ACHN (cell line): Measurements from ENCODE around the gene MYO16.

Experiments
- DNase-seq: peaks from one replicate; pipeline ENCODE4 v3.0.0-alpha.2; 2015
- in situ Hi-C: cut with HindIII; loops from 2 replicates; pipeline ENCODE4 v1.10.0; 2017; ENCODE audit warnings: low sequenced_read_pairs, low pct_ligation_motif_present, low pct_unique_long_range_greater_than_20kb

Gene MYO16

DNA sequence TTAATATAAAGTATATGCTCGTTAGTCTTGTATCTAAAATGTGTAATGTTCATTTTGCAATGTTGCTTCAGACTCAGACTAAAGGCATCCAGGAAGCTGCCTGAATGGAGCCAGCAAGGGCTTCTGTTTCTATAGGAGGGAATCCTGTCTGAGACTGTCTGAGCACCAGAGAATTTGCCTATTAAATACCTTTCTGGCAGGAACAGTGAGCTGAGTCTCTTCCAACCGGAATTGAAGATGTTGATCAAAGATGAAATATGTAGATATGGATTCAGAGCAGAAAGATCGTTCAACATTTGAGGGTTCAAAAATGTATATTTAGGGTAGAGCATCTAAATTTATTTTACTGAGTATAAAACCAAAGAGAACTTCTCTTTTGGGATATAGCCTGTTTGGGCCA lies 20.9 kb downstream of the MYO16 start:
- DNase-seq, result no peak
- in situ Hi-C loops, result no loop called here

DNA sequence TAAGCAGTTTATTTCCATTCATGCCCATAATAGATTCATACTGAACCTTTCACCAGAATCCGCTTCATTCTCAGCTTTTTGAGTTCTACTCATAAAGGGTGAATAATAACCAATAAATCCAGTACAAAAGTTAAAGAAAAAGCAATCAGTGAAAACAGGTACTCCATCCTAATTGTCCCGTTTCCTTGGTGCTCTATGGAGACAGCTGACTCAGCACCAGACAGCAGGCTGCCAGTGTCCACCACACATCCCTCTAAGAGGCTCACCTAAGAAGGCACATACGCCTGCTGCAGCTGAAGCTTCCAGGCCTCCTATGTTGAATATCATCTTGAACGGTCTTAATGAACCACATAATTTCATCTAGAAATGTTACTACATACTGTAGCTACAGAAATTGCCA lies 27.3 kb downstream of the MYO16 start:
- DNase-seq, result no peak
- in situ Hi-C loops, result no loop called here

DNA sequence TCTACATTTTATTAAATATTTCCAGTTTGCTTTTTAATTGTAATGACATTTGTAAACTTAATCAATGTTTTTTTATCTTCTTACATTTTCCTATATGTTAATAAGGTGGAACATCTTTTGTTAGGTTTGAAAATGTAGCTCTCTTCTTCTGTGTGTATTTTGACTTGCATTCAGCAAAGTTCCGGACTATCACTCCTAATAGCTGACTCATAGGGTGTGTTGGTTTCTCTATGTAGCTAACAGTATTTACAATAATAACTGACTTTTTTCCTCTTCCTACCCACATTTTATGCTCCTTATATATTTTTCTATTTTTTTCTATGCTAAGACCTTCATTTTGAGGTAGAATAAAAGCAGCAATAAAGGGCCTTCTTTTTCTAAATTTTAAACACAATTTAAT lies 28.1 kb downstream of the MYO16 start:
- in situ Hi-C loops, result no loop called here

DNA sequence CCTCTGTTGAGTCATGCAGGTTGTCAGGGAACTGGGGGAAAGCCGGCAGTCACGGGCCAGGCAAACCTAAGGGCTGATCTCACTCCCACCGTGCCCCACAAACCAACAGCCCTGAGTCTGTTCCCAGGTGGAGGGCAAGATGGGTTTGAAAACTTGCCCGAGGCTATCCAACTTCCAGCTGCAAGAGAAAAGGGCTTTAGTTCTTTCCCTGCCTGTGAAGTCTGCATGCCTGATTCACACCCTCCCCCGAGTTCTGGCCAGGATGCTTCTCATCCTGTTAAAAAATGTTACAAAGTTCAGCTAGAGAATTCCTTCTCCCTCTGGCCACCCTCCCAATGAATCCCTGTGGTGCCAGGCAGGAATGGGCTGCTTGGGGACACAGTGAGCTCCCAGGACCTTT lies 33.1 kb downstream of the MYO16 start:
- no peak for DNase-seq
- in situ Hi-C loops, result no loop called here

More for the DNA sequence above, 28.1 kb downstream of the MYO16 start:
- no peak for DNase-seq

DNA sequence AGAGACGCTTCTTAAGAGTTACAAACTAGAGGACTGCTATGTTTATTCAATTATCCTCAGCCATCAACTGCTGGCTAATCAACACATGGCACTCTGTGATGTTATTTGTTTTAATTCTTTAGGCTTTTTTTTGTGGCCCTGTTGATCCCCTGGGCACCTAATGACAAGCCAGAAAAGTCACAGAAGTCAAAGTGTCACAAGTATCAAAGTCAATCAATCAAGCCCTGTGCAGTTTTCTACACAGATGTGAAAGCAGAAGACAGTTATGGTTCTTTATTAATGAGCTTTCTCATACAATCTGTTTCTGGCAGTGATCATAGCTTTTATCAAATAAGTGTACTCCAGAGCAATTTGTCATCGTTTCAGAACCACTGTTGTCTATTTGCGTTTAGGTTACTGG lies 34.3 kb downstream of the MYO16 start:
- no peak for DNase-seq
- in situ Hi-C loops, result no loop called here

DNA sequence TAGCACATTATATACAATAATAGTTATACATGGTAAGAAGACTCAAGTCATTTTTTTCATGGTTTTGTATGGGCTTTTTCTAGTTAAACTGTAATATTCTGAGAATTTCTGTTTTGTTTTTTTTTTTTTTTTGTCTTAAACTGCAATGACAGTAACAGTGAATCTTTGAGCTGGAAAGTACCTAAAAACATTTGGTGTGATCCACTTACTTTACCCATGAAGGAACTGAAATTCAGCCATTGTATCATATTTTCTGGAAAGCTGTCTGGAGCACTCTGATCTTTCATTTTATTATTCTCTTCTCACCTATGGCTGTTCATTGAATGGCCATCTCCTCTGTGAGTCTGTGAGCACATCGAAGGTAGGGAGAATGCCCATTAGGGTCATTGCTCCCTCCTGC lies 37.8 kb downstream of the MYO16 start:
- no peak for DNase-seq
- in situ Hi-C loops, result no loop called here

DNA sequence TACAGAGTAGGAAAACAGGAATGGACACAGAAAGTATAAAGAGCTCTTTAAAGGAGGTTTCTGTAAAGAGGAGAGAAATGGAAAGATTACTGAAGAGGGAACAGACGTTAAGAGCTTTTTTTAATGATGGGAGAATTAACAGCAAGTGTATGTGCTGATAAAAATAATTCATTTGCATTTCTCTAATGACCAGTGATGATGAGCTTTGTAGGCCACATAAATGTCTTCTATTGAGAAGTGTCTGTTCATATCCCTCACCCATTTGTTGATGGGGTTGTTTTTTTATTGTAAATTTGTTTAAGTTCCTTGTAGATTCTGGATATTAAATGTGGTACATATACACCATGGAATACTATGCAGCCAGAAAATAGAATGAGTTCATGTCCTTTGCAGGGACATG lies 40.0 kb downstream of the MYO16 start:
- DNase-seq, result no peak
- in situ Hi-C loops, result no loop called here

DNA sequence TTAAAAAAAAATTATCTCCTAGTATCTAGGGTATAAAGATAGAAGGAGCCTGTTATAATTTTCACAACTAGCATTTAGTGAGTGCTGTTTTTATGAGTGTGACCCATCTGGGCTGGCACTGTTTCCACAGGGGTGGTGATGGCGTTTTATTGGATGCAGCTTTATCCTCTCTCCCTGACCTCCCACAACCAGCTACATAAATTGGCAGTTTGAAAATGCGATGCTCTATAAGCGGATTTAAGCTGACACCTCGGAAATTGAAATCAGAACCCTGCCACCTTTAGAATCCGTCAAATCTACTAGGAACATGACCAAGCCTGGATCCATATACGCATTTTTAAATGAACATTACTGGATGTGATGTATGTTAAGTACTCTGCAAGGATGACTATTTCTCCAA lies 44.9 kb downstream of the MYO16 start:
- no peak for DNase-seq
- in situ Hi-C loops, result no loop called here

DNA sequence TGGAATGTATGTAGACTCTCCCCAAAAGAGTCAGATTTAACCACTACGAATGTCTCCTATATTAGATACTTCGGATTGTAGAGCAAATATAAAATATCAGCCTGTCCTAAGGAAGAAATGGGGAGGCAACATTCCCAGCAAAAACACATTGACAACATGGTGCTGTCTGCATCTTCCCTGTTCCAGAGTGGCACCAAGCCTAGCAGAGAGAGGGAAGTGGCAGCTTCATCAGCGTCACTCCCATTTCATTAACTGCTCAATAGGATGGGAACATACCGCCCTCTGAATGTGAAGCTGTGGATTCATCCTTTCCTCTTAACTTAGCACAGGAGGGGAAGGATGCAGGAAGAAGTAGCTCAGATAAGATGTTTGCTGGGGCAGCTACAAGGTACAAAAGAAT lies 45.4 kb downstream of the MYO16 start:
- in situ Hi-C loops, result no loop called here

DNA sequence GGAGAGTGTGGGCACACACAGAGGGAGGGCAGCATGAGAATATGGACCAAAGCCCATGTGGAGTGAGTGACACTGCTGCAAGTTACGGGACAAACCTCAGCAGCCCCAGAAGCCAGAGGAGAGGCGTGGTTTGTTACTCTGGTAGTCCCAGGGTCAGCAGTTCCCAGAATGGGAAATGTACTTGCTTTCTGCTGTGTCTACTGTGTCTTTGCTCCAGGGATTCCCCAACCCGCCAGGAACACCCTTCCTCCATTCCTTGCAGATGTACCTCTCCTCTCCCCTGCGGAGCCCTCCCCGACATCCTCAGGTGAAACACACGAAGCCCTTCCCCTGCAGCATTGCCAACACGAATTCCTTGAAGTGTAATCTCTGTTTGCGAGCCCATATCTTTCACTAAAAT lies 47.2 kb downstream of the MYO16 start:
- in situ Hi-C loops, result no loop called here
- no peak for DNase-seq

More for the DNA sequence above, 45.4 kb downstream of the MYO16 start:
- no peak for DNase-seq

DNA sequence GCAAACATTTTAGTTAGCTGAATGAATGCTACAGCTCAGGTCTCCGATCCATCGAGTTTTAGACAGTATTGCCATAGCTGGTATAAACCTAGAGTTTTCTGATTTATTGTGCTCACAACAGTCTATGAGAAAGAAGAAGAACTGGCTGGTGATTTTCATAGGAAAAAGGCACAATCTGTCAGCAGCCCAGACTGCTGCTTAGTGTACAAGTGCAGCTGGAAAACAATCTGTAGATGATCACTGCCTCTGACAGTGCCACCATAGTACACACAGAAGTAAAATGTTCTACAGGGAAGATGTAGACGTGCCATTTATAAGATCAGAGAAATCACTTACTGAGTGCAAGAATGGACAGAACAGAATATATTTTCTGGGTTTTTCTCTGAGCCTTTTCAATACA lies 48.4 kb downstream of the MYO16 start:
- in situ Hi-C loops, result no loop called here
- no peak for DNase-seq

DNA sequence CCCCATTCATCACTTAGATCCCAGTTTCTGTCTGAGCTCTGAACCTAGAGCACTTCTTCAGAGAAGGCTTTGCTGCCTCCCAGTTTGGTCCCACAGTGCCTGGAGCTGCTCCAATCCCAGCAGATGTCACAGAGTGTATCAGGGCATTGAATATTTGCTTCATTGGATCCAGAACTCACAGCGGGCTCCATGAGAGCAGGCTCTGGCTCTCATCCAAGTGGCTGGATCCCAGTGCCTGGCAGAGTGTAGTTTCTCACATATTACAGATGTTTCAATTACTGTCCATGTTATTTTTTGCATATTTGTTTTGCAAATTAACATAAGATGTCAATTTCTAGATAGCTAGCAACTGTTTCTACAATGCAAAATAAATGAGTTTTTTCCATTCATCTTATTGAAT lies 50.6 kb downstream of the MYO16 start:
- in situ Hi-C loops, result no loop called here
- DNase-seq, result no peak

DNA sequence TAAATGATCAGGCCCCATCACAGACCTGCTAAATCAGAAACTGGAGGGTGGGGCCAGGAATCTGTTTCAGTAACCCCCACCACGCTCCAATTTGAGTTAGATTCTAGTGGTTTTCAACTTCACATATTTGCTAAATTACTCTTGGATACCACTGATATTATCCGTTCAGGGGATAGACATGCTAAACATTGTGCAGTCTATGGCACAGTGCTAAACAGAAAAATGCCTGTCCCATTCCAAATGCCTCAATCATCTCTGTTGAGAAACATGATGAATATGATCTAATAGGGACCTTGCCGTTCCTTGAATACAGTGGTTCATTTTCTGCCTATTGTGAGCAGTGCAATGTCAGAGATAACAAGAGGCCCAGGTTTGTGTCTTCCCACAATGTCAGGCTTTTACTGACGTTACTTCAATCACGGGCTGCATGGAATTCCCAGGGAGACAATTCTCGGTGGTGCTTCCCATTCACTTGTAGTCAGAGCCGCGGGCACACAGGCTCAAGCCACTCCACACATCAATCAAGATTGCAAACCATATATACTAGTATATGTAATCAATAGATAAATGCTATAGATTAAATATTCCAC lies 52.7 kb downstream of the MYO16 start:
- DNase-seq, result no peak
- in situ Hi-C loops, result no loop called here

DNA sequence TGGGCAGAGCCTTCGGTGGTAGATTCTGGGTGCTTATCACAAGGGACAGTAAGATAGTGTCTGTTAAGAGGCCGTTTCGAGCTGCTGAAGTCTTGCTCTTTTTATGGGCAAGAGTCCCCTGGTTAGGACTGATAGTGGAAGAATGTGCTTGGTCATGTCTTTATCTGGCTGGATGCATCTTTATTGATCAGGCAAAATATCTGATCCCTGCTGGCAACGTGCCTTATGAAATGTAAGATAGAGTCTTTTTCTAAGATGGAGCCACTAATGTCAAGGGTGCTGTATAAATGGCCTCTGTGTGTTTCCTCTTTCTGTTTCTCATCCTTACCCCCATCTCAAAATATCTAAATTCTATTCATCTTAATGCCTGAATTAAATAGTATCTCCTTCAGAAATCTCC lies 53.3 kb downstream of the MYO16 start:
- no peak for DNase-seq
- in situ Hi-C loops, result no loop called here

DNA sequence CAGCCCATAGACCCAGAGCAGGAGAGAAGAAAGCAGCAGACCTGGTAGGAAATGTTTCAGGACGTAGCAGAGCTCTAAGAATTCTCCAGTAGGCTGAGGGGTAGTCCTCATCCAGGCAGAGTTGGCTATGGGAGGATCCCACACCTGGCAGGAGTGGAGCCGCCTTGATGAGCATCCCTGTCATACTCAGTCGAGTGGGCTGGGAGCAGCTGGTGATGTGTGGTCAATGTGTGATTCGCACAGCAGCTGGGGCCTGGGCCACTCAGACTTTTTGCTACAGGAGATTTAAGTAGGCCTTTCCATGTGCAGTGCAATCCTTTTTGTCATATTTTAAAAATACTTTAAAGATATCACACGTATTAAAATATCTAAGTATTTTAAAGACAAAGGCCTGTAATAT lies 56.6 kb downstream of the MYO16 start:
- DNase-seq, result no peak
- in situ Hi-C loops, result no loop called here

DNA sequence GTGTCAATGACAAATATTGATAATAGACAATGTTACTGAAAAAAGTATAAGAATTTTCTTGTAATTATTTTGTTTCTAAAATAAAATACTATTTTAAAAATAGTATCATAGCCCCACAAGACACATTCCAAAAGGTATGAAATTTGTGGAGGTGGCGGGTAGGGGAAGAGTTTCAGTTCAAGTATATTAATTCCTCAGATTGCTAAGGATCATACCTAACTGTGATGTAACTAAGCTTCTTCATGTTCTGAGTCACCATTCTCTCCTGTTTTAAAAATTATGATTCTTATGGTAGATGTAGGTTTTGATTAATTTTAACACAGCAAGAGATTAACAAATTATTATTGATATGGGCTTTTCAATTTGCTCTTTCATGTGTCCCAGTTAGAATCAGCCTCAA lies 61.3 kb downstream of the MYO16 start:
- DNase-seq, result no peak
- in situ Hi-C loops, result no loop called here

DNA sequence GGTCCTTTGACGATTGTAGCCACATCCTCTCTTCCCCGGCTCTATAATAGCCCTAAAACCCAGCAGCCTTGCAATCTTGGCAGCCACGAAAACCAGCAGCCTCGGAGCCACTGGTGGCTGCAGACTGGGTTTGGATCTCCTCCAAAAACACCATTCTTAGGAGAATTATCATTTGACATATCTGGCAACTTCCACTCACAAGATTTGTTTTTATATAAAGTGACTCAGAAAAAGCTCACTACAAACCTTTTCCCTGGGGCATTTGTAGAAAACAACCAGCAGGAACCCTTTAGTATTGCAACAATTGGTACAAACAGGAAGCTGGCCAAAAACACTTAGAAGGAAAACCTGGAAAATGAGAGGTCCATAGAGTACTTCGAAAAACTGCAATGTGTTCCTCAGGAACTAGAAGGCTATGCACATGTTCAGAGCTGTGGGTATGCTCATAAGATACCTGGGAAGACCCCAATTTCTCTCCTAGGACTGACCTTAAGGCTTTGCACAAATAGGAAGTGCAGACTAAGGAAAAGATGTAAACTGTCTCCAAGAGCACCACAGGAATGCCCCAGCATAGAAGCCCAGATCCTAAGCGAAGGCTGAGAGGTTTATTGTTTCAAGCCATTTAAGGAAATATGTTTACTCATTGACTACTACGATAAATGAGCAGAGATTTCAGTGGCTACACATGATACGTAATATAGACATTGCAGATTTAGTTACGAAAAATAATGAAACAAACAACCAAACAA lies 71.2 kb downstream of the MYO16 start:
- in situ Hi-C loops, result no loop called here
- no peak for DNase-seq

DNA sequence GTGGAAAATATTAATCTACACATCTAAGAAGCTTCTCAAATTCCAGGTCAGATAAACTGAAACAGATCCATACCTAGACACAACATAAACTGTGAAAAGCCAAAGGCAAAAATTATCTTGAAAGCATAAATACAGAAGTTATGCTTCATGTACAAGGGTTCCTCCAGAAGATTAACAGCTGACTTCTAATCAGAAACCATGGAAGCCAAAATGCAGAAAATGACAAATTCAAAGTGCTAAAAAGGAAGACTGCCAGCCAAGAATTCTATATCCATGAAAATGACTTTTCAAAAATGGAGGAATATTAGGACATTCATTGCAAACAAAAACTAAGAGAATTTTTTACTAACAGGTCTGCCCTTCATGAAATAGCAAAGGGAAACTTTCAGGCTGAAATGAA lies 72.8 kb downstream of the MYO16 start:
- in situ Hi-C loops, result no loop called here
- no peak for DNase-seq

DNA sequence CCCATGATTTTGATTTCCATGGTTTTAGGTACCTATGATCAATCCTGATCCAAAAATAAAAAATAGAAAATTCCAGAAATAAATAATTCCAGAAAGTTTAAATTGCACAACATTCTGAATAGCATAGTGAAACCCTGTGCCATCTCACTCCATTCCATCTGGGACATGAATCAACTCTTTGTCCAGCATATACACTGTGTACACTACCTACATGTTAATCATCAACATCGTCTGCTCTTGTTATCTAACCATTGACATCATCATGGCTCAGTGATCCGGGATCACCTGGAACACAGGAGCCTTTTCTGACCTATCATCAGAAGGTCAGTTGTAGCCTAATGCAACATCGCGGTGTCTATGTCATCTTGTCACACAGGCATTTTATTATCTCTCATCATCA lies 75.6 kb downstream of the MYO16 start:
- no peak for DNase-seq
- in situ Hi-C loops, result no loop called here

DNA sequence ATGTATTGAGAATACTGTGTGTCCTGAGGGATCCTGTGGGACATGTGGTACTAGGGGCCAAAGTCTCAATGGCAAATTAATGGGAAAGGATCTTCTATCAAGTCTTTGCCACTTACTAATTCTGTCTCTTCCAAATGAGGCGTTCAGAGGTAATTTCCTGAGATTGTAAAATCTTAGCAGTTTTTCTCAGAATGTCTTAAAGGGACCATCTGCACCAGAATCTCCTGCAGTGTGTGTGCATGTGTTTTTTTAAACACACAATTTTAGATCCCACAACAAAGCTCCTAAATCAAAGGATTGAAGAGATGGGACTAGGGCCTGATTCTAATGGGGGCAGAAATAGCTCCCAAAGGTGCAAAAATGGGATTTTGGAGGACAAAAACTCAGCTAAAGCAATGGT lies 78.2 kb downstream of the MYO16 start:
- DNase-seq, result no peak
- in situ Hi-C loops, result no loop called here

DNA sequence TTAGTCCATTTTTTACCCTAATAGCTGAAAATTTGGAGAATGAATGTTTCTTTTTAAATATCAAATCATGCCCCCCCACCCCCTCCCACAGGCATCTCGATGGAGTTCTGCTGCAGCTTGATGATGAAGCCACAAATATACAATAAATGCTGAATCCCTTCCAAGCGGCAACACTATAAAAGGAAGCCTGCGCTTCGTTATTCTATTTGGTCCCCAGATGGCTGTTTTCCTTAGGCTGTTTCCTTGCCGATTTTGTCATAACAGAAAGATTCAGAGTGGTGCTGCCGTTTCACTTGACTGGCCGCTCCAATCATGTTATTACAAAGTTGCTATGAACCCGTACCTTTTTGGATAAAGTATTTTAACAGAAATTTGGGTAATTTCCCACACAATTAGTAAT lies 79.5 kb downstream of the MYO16 start:
- in situ Hi-C loops, result no loop called here
- no peak for DNase-seq
